GM23338 (cell line): ENCODE results near the gene PPFIBP2. TPM values are rescaled to one million over a fixed set of nuclear protein-coding genes. Genes with fewer than 3 reads are reported as not detected.

Experiments used
- ATAC-seq: fragments of 200-7000 bp; cut with Tn5 transposase; 3 replicates; pipeline ENCODE4 v1.9.1; 2020
- DNase-seq: peaks from one replicate; pipeline ENCODE4 v3.0.0-alpha.2; 2015; ENCODE audit warnings: low spot score
- H2AFZ ChIP-seq: fragments of 200-600 bp; sonication (generic); 2 replicates; pipeline ENCODE4 v1.8.0; 2016; ENCODE audit warnings: antibody characterized with exemption, mild to moderate bottlenecking, moderate library complexity
- H3F3A ChIP-seq: fragments of 200-600 bp; sonication (generic); replicated peaks from 2 replicates; pipeline ENCODE4 v1.8.0; 2017; ENCODE audit warnings: antibody characterized with exemption, mixed run types, low read depth
- H3K27ac ChIP-seq: fragments of 200-600 bp; sonication (generic); 2 replicates; pipeline ENCODE4 v1.6.1; 2016; ENCODE audit warnings: low read depth
- H3K27me3 ChIP-seq: fragments of 200-600 bp; sonication (generic); 2 replicates; pipeline ENCODE4 v1.8.0; 2016; ENCODE audit warnings: mild to moderate bottlenecking, mixed run types, moderate library complexity; ENCODE audit not compliant: insufficient read depth
- H3K36me3 ChIP-seq: fragments of 200-600 bp; sonication (generic); 2 replicates; pipeline ENCODE4 v1.8.0; 2016; ENCODE audit warnings: mild to moderate bottlenecking; ENCODE audit not compliant: insufficient read depth
- H3K4me1 ChIP-seq: fragments of 200-600 bp; sonication (generic); 2 replicates; pipeline ENCODE4 v1.8.0; 2016; ENCODE audit warnings: mild to moderate bottlenecking, moderate library complexity; ENCODE audit not compliant: insufficient read depth
- H3K4me2 ChIP-seq: fragments of 200-600 bp; sonication (generic); 2 replicates; pipeline ENCODE4 v1.7.1; 2017; ENCODE audit warnings: mixed run types
- H3K4me3 ChIP-seq: fragments of 200-600 bp; sonication (generic); 2 replicates; pipeline ENCODE4 v1.6.1; 2016; ENCODE audit warnings: mixed run types
- H3K79me2 ChIP-seq: fragments of 200-600 bp; sonication (generic); replicated peaks from 2 replicates; pipeline ENCODE4 v1.8.0; 2017; ENCODE audit warnings: mild to moderate bottlenecking; ENCODE audit not compliant: insufficient read depth
- H3K9me2 ChIP-seq: fragments of 200-600 bp; sonication (generic); 2 replicates; pipeline ENCODE4 v1.8.0; 2017; ENCODE audit not compliant: insufficient read depth
- H4K20me1 ChIP-seq: fragments of 200-600 bp; sonication (generic); replicated peaks from 2 replicates; pipeline ENCODE4 v1.8.0; 2017; ENCODE audit warnings: mild to moderate bottlenecking; ENCODE audit not compliant: insufficient read depth
- H3K27ac Mint-ChIP-seq: 2 replicates; pipeline ENCODE4 v1.8.0; 2020; ENCODE audit warnings: inconsistent platforms, mild to moderate bottlenecking, moderate library complexity, mixed read lengths
- H3K27me3 Mint-ChIP-seq: 3 replicates; pipeline ENCODE4 v1.8.0; 2022; ENCODE audit warnings: low read depth, mild to moderate bottlenecking, moderate library complexity, mixed read lengths, inconsistent platforms; ENCODE audit not compliant: insufficient read depth, poor library complexity
- H3K36me3 Mint-ChIP-seq: 3 replicates; pipeline ENCODE4 v1.8.0; 2021; ENCODE audit warnings: low read depth, mild to moderate bottlenecking, inconsistent platforms, moderate library complexity, mixed read lengths
- H3K4me1 Mint-ChIP-seq: 3 replicates; pipeline ENCODE4 v1.8.0; 2020; ENCODE audit warnings: mild to moderate bottlenecking, inconsistent platforms, mixed read lengths
- H3K4me3 Mint-ChIP-seq: 3 replicates; pipeline ENCODE4 v1.8.0; 2021; ENCODE audit warnings: moderate library complexity, mild to moderate bottlenecking, inconsistent platforms, mixed read lengths
- H3K9me3 Mint-ChIP-seq: 3 replicates; pipeline ENCODE4 v1.8.0; 2020; ENCODE audit warnings: moderate library complexity, mild to moderate bottlenecking, inconsistent platforms, mixed read lengths
- CREB1 ChIP-seq: fragments of 250-450 bp; sonication (Bioruptor Pico); IDR thresholded peaks from 2 replicates; pipeline ENCODE4 v1.5.0; 2020; ENCODE audit warnings: low read depth, mild to moderate bottlenecking, moderate library complexity
- EZH2 ChIP-seq: fragments of 200-600 bp; sonication (generic); IDR thresholded peaks from one replicate; pipeline ENCODE4 v1.8.0; 2017; ENCODE audit warnings: antibody characterized with exemption, mild to moderate bottlenecking, low read depth; ENCODE audit not compliant: unreplicated experiment
- EZH2phosphoT487 ChIP-seq: fragments of 200-600 bp; sonication (generic); IDR thresholded peaks from one replicate; pipeline ENCODE4 v1.8.1; 2018; ENCODE audit warnings: antibody characterized with exemption; ENCODE audit not compliant: unreplicated experiment
- JUNB ChIP-seq: IDR thresholded peaks from one replicate; pipeline ENCODE4 v1.6.1; 2016; ENCODE audit warnings: antibody characterized with exemption; ENCODE audit not compliant: unreplicated experiment
- POLR2AphosphoS5 ChIP-seq: IDR thresholded peaks from 2 replicates; pipeline ENCODE4 v1.6.1; 2016; ENCODE audit warnings: antibody characterized with exemption, low read depth
- STAT1 ChIP-seq: IDR thresholded peaks from one replicate; pipeline ENCODE4 v1.6.1; 2016; ENCODE audit warnings: antibody characterized with exemption; ENCODE audit not compliant: unreplicated experiment
- ZNF114 ChIP-seq: fragments of 250-450 bp; sonication (Bioruptor Pico); IDR thresholded peaks from 2 replicates; pipeline ENCODE4 v1.5.0; 2020; ENCODE audit warnings: mild to moderate bottlenecking, moderate library complexity
- ZNF331 ChIP-seq: fragments of 250-450 bp; sonication (Bioruptor Pico); IDR thresholded peaks from 2 replicates; pipeline ENCODE4 v1.5.0; 2020; ENCODE audit warnings: low read depth, mild to moderate bottlenecking, moderate library complexity
- ZNF462 ChIP-seq: fragments of 250-450 bp; sonication (Bioruptor Pico); IDR thresholded peaks from 2 replicates; pipeline ENCODE4 v1.5.0; 2020; ENCODE audit warnings: mild to moderate bottlenecking, moderate library complexity
- polyA plus RNA-seq: library from polyadenylated mRNA; unstranded; fragments of >200 nt; fragmentation: Nextera tagmentation; extraction: Ambion mirVana; gene quantifications from 2 replicates; pipeline ENCODE4 v1.2.1, GENCODE V29; 2016
- total RNA-seq: library from RNA; depleted of rRNA; stranded (reverse); fragments of >200 nt; shearing (Covaris generic); gene quantifications from 2 replicates; pipeline ENCODE4 v1.2.3, GENCODE V29; 2014
- TF ChIP-seq, protein P1 (sequence below): IDR thresholded peaks from 2 replicates; pipeline ENCODE4 v1.6.1; 2016; ENCODE audit warnings: antibody characterized with exemption
- TF ChIP-seq, protein P2 (sequence below): IDR thresholded peaks from one replicate; pipeline ENCODE4 v1.6.1; 2018; ENCODE audit warnings: antibody characterized with exemption; ENCODE audit not compliant: unreplicated experiment
- TF ChIP-seq, protein P3 (sequence below), 2 experiments: fragments of 200-600 bp in 1 of 2; sonication (generic) in 1 of 2; conservative IDR thresholded peaks; 2 replicates each; pipeline versions ENCODE4 v1.5.1 to v1.6.1; 2016 to 2017; ENCODE audit warnings: antibody characterized with exemption in 2 of 2, low read depth in 2 of 2, mild to moderate bottlenecking in 2 of 2, moderate library complexity in 1 of 2

PPFIBP2 gene
- total and polyA plus RNA-seq, 2 experiments from 2014 or later: 7.1 to 14.8 TPM

DNA sequence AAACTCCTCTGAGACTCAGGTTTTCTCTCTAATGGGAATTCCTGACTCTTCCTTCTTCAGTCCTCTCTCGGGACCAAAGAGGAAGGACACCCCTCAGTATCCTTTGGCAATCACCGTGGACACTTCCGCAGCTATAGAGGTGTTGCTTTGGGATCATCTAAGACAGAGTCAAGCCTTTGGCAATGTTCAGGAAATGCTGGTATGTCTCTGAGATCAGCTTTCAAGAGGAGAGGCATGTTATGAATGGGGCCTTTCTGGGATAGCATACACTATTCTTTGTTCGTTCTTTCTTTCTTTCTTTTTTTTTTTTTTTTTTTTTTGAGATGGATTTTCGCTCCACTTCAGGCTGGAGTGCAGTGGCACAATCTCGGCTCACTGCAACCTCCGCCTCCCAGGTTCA, 42.7 kb upstream of the PPFIBP2 start (continued):
- TF ChIP-seq ZNF462 (CRISPR knock-in tag) (no peak), CREB1 (CRISPR knock-in tag) (no peak), EZH2phosphoT487 (no peak), POLR2AphosphoS5 (no peak), JUNB (no peak)

DNA sequence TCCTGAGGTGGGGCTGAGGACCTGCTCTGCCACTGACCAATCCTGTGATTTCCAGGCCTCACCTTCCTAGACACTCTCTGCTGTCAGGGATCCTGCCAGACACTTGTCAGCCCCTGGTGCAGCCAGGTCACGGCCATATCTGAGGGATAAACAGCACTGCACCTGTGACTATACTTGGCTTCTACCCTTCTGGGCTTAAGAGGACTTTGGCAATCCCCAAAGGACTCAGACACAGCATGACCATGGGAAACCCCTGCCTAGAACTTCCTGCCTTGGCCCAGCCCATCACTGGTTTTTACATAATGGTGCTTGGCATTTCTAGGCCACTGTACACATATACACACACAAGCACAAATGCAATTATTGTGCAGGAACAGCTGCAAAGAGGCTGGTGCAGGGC, 40.1 kb upstream of the PPFIBP2 start:
- Mint-ChIP-seq H3K27me3 (peaks cover 6% of the 10 kb centered on the region), H3K4me1 (0 out of 3 replicates have a peak, but pooled peaks cover 4% of the 10 kb centered on the region)
- ATAC-seq: no peak
- TF ChIP-seq ZNF331 (CRISPR knock-in tag): no peak
- TF ChIP-seq, protein P1, sequence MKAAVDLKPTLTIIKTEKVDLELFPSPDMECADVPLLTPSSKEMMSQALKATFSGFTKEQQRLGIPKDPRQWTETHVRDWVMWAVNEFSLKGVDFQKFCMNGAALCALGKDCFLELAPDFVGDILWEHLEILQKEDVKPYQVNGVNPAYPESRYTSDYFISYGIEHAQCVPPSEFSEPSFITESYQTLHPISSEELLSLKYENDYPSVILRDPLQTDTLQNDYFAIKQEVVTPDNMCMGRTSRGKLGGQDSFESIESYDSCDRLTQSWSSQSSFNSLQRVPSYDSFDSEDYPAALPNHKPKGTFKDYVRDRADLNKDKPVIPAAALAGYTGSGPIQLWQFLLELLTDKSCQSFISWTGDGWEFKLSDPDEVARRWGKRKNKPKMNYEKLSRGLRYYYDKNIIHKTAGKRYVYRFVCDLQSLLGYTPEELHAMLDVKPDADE: no peak
- TF ChIP-seq, protein P2, sequence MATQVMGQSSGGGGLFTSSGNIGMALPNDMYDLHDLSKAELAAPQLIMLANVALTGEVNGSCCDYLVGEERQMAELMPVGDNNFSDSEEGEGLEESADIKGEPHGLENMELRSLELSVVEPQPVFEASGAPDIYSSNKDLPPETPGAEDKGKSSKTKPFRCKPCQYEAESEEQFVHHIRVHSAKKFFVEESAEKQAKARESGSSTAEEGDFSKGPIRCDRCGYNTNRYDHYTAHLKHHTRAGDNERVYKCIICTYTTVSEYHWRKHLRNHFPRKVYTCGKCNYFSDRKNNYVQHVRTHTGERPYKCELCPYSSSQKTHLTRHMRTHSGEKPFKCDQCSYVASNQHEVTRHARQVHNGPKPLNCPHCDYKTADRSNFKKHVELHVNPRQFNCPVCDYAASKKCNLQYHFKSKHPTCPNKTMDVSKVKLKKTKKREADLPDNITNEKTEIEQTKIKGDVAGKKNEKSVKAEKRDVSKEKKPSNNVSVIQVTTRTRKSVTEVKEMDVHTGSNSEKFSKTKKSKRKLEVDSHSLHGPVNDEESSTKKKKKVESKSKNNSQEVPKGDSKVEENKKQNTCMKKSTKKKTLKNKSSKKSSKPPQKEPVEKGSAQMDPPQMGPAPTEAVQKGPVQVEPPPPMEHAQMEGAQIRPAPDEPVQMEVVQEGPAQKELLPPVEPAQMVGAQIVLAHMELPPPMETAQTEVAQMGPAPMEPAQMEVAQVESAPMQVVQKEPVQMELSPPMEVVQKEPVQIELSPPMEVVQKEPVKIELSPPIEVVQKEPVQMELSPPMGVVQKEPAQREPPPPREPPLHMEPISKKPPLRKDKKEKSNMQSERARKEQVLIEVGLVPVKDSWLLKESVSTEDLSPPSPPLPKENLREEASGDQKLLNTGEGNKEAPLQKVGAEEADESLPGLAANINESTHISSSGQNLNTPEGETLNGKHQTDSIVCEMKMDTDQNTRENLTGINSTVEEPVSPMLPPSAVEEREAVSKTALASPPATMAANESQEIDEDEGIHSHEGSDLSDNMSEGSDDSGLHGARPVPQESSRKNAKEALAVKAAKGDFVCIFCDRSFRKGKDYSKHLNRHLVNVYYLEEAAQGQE: no peak
- TF ChIP-seq POLR2AphosphoS5: no peak
- no peak for TF ChIP-seq ZNF114 (CRISPR knock-in tag)
- TF ChIP-seq CREB1 (CRISPR knock-in tag): no peak
- TF ChIP-seq, protein P3, sequence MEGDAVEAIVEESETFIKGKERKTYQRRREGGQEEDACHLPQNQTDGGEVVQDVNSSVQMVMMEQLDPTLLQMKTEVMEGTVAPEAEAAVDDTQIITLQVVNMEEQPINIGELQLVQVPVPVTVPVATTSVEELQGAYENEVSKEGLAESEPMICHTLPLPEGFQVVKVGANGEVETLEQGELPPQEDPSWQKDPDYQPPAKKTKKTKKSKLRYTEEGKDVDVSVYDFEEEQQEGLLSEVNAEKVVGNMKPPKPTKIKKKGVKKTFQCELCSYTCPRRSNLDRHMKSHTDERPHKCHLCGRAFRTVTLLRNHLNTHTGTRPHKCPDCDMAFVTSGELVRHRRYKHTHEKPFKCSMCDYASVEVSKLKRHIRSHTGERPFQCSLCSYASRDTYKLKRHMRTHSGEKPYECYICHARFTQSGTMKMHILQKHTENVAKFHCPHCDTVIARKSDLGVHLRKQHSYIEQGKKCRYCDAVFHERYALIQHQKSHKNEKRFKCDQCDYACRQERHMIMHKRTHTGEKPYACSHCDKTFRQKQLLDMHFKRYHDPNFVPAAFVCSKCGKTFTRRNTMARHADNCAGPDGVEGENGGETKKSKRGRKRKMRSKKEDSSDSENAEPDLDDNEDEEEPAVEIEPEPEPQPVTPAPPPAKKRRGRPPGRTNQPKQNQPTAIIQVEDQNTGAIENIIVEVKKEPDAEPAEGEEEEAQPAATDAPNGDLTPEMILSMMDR (conservative IDR thresholded peaks at IDR 0.05; ENCODE audit: low read depth in 2 of 2): no peak
- no peak for TF ChIP-seq EZH2
- TF ChIP-seq STAT1: no peak

More for the DNA sequence above, 40.1 kb upstream of the PPFIBP2 start:
- H3K27ac Mint-ChIP-seq: no peak overlapping the region
- Histone ChIP-seq H3F3A (no peaks in the 10 kb centered on the region), H3K4me3 (no peak overlapping the region), H3K9me2 (peaks cover 5% of the 10 kb centered on the region), H3K27ac (no peak overlapping the region), H3K4me1 (no peaks in the 10 kb centered on the region), H3K27me3 (no peaks in the 10 kb centered on the region), H3K36me3 (no peaks in the 10 kb centered on the region), H2AFZ (no peak overlapping the region), H3K4me2 (no peak overlapping the region), H4K20me1 (no peaks in the 10 kb centered on the region), H3K79me2 (no peaks in the 10 kb centered on the region)
- no peaks in the 10 kb centered on the region for H3K36me3 Mint-ChIP-seq
- no peak for DNase-seq
- no peaks in the 10 kb centered on the region for H3K9me3 Mint-ChIP-seq
- H3K4me3 Mint-ChIP-seq: no peak overlapping the region
